ENCODE data around the gene PRKCB.

GRCh38 chr16:23975293-23975692, 139.5 kb downstream of the PRKCB start:
- no peak for TF ChIP-seq CTCF (IDR thresholded peaks at IDR 0.05)
- TF ChIP-seq POLR2A (IDR thresholded peaks at IDR 0.05): no peak
